Forelimb muscle (tissue), 1 donor: Measurements from ENCODE around the gene ESPL1. TPM values are rescaled to one million over a fixed set of nuclear protein-coding genes. Genes with fewer than 3 reads are reported as not detected.
"Not testable (repeated sequence)": the region's sequence is repeated elsewhere in the genome, so short reads cannot be mapped to it uniquely, and the experiment has no call there.

ENCODE experiments used
- DNase-seq: peaks from one replicate; pipeline ENCODE4 v3.0.0-alpha.2; 2013; ENCODE audit warnings: low read depth
- polyA plus RNA-seq: library from polyadenylated mRNA; unstranded; fragments of 120-200 nt; gene quantifications from one replicate; pipeline ENCODE4 v1.2.1, GENCODE V29; 2013; ENCODE audit not compliant: insufficient read length

The ESPL1 gene
- polyA plus RNA-seq, 1 donor, result 4.3 TPM

DNA sequence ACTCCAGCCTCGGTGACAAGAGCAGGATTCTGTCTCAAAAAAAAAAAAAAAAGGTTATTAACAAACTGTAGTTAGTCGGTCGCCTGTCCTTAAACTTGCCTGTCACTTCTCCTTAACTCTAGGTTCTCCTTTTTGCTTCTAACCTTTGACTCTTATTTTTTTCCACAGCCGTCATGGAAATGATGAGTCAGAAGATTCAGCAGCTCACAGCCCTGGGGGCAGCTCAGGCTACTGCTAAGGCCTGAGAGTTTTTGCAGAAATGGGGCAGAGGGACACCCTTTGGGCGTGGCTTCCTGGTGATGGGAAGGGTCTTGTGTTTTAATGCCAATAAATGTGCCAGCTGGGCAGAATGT lies 31.0 kb downstream of the ESPL1 start:
- no peak for DNase-seq

GRCh38 chr12:53299454-53300180 lies 31.5 kb downstream of the ESPL1 start, which contains the start of gene MYG1:
TSS of gene MYG1 (plus strand) at chr12:53299695. CDS start at chr12:53299738, 43 bp downstream.
- peak; percentile 70 for DNase-seq

- DNase-seq, result no peak
Observed at GRCh38 chr12:53300187-53300586, 32.1 kb downstream of the ESPL1 start.

DNA sequence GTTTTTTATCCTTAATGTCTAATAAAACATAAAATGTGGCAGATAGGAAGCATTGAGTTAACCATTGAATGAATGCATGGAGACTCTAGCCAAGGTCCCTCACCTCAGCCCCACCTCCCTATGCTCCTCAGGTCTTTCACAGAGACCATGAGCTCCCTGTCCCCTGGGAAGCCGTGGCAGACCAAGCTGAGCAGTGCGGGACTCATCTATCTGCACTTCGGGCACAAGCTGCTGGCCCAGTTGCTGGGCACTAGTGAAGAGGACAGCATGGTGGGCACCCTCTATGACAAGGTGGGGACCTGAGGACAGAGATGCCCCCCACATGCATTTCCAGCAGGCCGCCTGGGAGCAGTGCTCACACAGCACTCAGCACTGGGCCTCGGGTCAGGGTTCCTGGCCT lies 34.8 kb downstream of the ESPL1 start:
- DNase-seq, result no peak

GRCh38 chr12:53306826-53307225 lies 38.7 kb downstream of the ESPL1 start:
- no peak for DNase-seq

DNA sequence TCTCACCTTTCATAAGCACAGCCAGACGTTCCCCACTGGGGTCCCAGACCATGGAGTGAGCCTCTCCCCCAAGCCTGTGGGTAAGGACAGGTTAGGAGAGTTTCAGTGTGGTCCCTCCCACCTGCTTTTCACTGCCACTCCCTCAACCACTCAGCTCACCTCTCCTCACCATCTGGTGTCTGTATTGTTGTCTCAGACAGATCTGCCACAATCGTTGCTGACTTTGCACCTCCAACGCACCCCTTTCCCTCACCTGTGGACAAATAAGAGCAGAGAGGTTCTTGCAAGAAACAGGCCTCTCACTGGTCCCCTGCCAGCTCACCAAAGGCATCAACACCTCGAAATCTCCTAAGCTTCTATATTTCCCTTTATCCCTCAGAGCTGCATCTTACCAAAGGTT lies 40.2 kb downstream of the ESPL1 start:
- no peak for DNase-seq

DNA sequence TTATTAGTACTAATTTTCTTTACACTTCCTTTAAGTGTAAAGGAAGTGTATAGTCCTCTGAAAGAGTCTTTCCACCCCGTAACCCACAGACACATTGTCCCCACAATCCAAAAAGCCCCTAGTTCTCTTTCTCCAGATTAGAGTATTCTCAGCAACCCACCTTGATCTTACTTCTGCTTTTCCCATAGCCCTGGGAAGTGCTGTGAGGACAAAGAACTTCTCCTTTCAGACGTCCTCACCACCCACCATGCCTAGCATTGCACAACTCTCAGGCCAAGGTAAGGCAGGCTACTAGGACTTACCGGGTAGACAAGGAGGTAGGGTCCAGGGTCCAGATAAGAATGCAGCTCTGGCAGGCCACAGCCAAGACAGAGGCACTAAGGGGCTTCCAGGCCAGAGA lies 45.9 kb downstream of the ESPL1 start:
- DNase-seq, result no peak

- no peak for DNase-seq
Observed at GRCh38 chr12:53320352-53321195, 52.5 kb downstream of the ESPL1 start.

DNA sequence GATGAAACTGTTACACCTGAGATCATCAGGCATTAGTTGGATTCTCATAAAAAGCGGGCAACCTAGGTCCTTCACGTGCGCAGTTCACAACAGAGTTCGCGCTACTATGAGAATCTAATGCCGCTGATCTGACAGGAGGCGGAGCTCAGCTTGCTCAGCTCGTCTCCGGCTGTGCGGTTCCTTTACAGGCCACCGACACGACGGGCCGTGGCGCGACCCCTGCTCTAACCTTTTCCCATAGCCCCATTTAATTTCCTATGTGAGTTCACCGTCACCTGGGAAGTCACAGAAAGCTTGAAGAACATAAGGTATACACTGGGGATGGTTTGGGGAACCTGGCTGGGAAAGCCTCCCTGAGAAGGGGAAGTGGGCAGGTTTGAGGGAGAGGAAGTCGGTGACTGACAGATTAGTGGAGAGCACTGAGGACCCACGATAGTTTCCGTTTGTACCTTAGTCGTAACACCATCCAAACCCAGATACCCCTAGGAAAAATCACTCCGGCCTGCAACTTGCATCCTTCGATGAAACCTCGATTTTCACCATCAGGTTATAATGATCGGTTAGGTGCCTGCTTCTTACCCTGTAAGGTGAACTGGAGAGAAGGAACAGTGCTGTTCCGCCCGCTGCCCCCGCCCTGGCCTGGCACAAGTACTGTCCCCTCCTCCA lies 56.1 kb downstream of the ESPL1 start:
- DNase-seq, result no peak

- DNase-seq, result peak; percentile 72
Observed at GRCh38 chr12:53324779-53325510, 56.8 kb downstream of the ESPL1 start.

DNA sequence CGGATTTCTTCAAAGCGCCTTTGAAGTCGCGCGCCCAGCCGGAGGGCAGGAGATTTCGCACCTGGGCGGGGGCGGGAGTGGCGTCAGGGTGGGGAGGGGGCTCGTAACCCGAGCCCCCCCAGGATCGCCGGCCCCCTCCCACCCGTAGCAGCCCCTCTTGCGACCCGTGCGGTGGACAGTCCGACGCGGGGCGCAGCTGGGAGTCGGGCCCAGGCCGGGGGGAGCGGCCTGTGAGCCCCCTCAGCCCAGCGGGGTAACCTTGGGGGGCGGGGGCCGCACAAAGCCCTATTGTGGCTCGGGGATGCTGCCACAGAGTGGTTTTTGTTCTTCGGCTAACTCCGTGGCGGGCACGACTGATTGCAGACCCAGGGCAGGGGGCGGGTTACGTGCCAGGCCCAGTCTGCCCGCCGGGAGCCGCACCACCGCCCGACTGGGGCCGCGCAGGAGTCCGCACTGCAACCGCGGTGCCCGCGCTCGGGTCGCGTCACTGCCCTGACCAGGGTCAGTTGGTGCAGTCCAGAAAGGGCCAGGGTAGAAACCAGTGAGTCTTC lies 57.5 kb downstream of the ESPL1 start:
- DNase-seq, result no peak

DNA sequence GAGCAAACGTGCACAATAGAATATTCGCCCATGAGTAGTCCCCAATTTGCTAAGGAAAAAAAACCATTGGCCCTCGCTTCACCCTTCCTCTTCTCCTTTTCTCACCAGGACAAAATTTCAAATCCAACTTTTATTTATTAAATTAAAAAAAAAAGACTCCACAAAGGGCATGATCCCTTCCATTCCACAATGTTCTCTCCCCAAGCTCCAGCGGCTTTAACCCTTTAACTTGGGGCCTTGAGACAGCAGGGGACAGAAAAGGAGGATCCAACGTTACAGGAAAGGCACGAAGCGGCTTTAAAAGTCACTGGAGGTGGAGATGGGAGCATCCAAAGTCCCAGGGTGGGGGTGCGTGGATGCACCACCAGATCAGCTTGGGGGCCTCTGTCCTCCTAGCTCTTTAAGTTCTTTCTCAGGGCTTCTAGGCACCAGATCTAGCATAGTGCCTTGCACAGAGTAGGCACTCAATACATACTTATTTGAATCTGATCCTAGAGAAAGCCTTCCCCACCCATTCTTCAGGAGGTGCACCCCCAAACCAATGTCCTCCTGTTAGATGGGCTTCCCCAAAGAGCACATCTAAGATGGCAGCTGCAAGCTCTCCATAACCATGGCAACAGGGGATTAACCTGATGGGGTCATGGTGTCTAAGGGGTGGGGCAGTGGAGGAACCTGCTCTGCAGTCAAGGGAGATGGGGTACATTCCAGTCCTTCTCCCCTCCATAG lies 58.5 kb downstream of the ESPL1 start:
- no peak for DNase-seq

GRCh38 chr12:53327435-53328042 lies 59.4 kb downstream of the ESPL1 start:
- no peak for DNase-seq

GRCh38 chr12:53328043-53328435 lies 59.9 kb downstream of the ESPL1 start:
- no peak for DNase-seq

- no peak for DNase-seq
Observed at GRCh38 chr12:53330671-53331070, 62.6 kb downstream of the ESPL1 start.

- DNase-seq, result not testable (repeated sequence)
Observed at GRCh38 chr12:53332339-53332738, 64.2 kb downstream of the ESPL1 start.

DNA sequence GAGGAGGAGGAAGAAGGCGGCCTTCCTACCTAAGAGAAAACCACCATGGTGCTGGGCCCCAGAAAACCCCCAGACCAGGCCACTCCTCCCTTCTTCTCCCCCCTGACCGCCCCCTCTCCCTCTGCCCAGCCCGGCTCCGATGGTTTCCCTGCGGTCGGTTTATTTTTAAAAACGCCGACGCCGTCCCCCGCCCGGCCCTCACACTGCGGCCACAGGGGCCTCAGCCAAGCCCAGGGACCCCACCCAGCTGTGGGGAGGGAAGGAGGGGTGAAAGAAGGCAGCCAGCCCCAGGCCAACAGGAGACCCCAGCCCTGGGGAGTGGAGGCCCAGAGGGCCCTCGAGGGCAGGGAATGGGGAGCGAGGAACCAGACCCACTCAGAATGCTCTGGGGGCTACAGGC lies 64.6 kb downstream of the ESPL1 start:
- DNase-seq, result no peak

DNA sequence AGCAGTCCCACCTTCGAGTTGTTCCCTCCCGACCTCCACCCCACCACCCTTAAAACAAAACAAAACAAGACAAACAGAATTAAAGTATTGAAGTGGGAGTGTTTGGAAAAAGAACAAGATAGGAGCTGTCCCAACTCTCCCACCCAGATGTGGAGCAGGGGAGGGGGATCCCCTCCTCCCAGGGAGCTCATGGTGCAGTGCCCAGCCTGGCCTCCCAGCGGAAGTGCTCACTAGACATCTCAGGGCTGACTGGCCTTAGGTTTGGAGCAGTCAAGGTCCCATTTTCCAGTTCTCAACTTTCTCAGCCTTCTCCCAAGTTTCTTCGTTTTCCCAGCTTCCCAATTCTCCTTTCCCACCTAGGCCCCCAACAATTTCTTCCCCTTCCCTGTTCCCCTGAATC lies 65.2 kb downstream of the ESPL1 start:
- DNase-seq, result no peak

- DNase-seq, result no peak
Observed at GRCh38 chr12:53333845-53334244, 65.7 kb downstream of the ESPL1 start.

GRCh38 chr12:53334822-53335221 lies 66.7 kb downstream of the ESPL1 start:
- DNase-seq, result no peak
